BJ (cell line): ENCODE results near the gene SRPRB. TPM values are rescaled to one million over a fixed set of nuclear protein-coding genes. Genes with fewer than 3 reads are reported as not detected.

Experiments
- CTCF ChIA-PET: fragments of 350-600 bp; formaldehyde crosslinking; extraction: SDS; loops from one replicate; lab custom pipeline; 2021; ENCODE audit warnings: antibody characterized with exemption, inconsistent platforms; lab: Yijun Ruan, JAX
- POLR2A ChIA-PET: fragments of 300-600 bp; sonication (Branson Sonifier 250); formaldehyde crosslinking; extraction: SDS; loops from one replicate; lab custom pipeline; 2021; ENCODE audit warnings: antibody characterized with exemption; lab: Charles Lee
- DNase-seq: peaks from one replicate; pipeline ENCODE4 v3.0.0-alpha.2; 2011; ENCODE audit warnings: low read depth
- H3K27me3 ChIP-seq: 2 replicates; pipeline ENCODE4 v1.6.0; 2011; ENCODE audit warnings: low read length; ENCODE audit not compliant: control insufficient read depth, insufficient read depth
- H3K36me3 ChIP-seq: 2 replicates; pipeline ENCODE4 v1.5.1; 2011; ENCODE audit warnings: low read length; ENCODE audit not compliant: control insufficient read depth, insufficient read depth
- H3K4me3 ChIP-seq: 2 replicates; pipeline ENCODE4 v1.5.1; 2011; ENCODE audit warnings: low read depth, mild to moderate bottlenecking, control low read depth, low read length
- polyA plus RNA-seq: library from polyadenylated mRNA; depleted of rRNA; stranded (reverse); fragments of >200 nt; gene quantifications from 2 replicates; pipeline ENCODE4 v1.2.3, GENCODE V29; 2011
- TF ChIP-seq, protein P1 (sequence below): IDR thresholded peaks from 2 replicates; pipeline ENCODE4 v1.5.1; 2011; ENCODE audit warnings: low read depth, mild to moderate bottlenecking, control low read depth, inconsistent platforms, low read length, moderate library complexity; ENCODE audit not compliant: insufficient read depth

Gene SRPRB
- polyA plus RNA-seq, 1 experiment, result 36.0 TPM

DNA sequence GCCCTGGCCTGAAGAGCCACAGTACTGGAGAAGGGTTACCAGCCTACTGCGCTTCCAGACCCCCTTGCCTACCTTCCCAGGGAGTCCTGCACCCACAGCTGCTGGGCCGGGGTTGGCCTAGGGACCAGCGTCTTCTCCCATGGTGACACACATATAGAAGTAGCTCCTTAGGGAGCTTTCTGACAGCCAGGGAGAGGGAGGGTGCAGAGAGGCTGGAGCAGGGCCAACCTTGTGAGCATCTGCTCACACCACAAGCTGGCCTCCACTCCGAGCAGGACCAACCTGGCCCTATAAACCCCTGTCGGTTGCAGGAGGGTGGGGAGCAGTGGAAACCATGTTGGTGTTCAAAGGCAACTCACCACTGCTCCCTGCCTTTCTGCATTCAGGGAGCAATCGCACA is 35.2 kb downstream of the SRPRB start:
- Histone ChIP-seq H3K27me3 (peaks cover 1% of the 10 kb centered on the region), H3K4me3 (no peak overlapping the region), H3K36me3 (no peaks in the 10 kb centered on the region)
- ChIA-PET CTCF (interaction anchor here (1.1 kb wide), 1 partner anchor 87 kb away, joined by 3 read pairs; no protein-coding TSS in a partner anchor), POLR2A (no interaction called here)
- TF ChIP-seq, protein P1, sequence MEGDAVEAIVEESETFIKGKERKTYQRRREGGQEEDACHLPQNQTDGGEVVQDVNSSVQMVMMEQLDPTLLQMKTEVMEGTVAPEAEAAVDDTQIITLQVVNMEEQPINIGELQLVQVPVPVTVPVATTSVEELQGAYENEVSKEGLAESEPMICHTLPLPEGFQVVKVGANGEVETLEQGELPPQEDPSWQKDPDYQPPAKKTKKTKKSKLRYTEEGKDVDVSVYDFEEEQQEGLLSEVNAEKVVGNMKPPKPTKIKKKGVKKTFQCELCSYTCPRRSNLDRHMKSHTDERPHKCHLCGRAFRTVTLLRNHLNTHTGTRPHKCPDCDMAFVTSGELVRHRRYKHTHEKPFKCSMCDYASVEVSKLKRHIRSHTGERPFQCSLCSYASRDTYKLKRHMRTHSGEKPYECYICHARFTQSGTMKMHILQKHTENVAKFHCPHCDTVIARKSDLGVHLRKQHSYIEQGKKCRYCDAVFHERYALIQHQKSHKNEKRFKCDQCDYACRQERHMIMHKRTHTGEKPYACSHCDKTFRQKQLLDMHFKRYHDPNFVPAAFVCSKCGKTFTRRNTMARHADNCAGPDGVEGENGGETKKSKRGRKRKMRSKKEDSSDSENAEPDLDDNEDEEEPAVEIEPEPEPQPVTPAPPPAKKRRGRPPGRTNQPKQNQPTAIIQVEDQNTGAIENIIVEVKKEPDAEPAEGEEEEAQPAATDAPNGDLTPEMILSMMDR, result no peak
- DNase-seq, result no peak

DNA sequence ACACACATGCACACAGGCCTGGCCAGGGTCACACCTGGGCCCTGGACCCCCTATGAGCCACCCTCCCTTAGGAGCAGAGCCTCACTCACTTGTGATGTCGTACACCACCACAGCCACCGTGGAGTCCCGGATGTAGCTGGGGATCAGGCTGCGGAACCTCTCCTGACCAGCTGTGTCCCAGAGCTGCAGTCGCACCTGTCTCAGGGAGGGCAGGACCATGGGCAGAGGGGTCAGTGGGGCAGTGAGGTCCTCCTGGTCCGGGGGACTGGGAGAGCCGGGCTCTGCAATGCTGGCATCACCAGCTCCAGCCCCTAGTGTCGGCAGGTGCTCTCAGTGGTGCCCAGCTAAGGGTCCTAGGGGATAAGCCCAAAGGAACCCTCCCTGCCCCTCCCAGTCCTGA is 35.6 kb downstream of the SRPRB start:
- Histone ChIP-seq H3K27me3 (peaks cover 1% of the 10 kb centered on the region; the same call in 1 of the 2 replicates), H3K4me3 (no peak overlapping the region), H3K36me3 (no peaks in the 10 kb centered on the region)
- TF ChIP-seq, protein P1, result no peak
- no peak for DNase-seq
- POLR2A ChIA-PET, result no interaction called here
- CTCF ChIA-PET, result interaction anchor here (1.1 kb wide), 1 partner anchor 87 kb away, joined by 3 read pairs; no protein-coding TSS in a partner anchor

DNA sequence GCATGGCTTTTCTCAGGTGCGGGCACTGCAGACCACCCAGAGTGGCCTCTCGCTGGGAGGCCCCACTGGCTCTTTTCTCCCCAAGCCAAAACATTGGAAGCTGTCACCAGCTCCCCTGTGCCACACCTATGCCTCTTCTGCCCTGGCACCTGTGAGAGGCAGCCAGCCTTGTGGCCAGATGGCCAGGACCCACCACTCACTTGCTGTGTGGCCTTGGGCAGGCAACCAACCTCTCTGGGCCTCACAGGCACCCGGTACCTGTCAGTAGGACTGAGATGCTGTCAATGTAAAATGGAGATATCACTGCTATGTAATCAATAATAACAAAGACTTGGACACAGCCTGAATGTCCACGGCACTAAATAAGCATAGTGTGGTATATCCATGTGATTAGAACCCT is 36.5 kb downstream of the SRPRB start:
- H3K4me3 ChIP-seq, result no peak overlapping the region
- ChIA-PET CTCF (no interaction called here), POLR2A (no interaction called here)
- H3K27me3 ChIP-seq, result no peaks in the 10 kb centered on the region; the same call in 1 of the 2 replicates
- H3K36me3 ChIP-seq, result no peaks in the 10 kb centered on the region
- no peak for DNase-seq
- TF ChIP-seq, protein P1, result no peak

DNA sequence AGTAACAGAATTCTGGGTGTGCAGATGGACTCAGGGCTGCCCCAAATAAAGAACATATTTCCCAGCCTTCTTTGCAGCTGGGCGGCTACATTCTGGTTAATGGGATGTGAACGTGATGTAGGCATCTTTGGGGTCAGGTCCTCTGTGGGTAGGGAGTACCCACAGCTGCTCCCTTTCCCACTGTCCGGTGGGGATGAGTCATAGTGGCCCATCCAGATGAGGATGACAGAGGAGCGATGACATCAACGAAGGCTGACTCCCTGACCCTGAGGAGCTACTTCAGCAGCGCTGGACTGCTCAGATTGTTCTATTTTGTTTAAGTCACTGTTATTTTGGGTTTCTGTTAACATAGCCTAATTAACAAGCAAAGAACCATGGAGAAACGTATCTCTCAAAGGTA is 38.0 kb downstream of the SRPRB start:
- CTCF ChIA-PET, result interaction anchor here (1.4 kb wide), 1 partner anchor 9 kb away, joined by 3 read pairs; no protein-coding TSS in a partner anchor

DNA sequence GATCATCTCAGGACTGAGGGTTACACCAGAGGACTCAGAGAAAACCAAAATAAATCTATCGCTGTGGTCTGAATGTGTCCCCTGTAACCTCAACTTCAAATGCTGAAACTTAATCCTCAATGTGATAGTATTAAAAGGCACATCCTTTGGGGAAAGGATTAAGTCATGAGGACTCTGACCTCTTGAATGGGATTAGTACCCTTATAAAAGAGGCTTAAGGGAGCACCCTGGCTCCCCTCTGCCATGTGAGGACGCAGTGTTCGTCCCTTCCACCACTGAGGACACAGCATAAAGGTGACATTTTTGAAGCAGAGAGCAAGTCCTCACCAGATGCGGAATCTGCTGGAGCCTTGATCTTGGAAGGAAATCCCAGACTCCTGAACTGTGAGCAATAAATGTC is 39.5 kb downstream of the SRPRB start:
- Histone ChIP-seq H3K36me3 (no peaks in the 10 kb centered on the region), H3K27me3 (peaks cover 2% of the 10 kb centered on the region; the same call in 1 of the 2 replicates), H3K4me3 (no peak overlapping the region)
- DNase-seq, result no peak
- TF ChIP-seq, protein P1, result no peak
- ChIA-PET CTCF (no interaction called here), POLR2A (no interaction called here)

More for the DNA sequence above, 38.0 kb downstream of the SRPRB start:
- no peak overlapping the region for H3K4me3 ChIP-seq
- H3K27me3 ChIP-seq, result no peaks in the 10 kb centered on the region; the same call in 1 of the 2 replicates
- peak; percentile 2 for DNase-seq
- H3K36me3 ChIP-seq, result no peaks in the 10 kb centered on the region
- TF ChIP-seq, protein P1, result no peak
- POLR2A ChIA-PET, result no interaction called here
